ENCODE data around the gene SLC25A23.

SLC25A23 gene

GRCh38 chr19:6415591-6416190, 43.9 kb downstream of the SLC25A23 start:
- peaks cover 15 to 71% of the 10 kb centered on the region in 2 experiments for H3K36me3 ChIP-seq (ENCODE audit: control insufficient read depth in 2 of 2, insufficient read depth in 1 of 2, low read length in 2 of 2)
- TF ChIP-seq ZNF404 (tag by site-specific recombination; IDR thresholded peaks at IDR 0.05) (no peak), SCRT2 (tag by site-specific recombination; IDR thresholded peaks at IDR 0.05) (no peak), ZNF560 (tag by site-specific recombination; IDR thresholded peaks at IDR 0.05; ENCODE audit: borderline replicate concordance) (no peak), GLIS2 (tag by site-specific recombination; IDR thresholded peaks at IDR 0.05) (peak; percentile 50; the same call in 1 of the 2 replicates), ZNF274 (IDR thresholded peaks at IDR 0.05; ENCODE audit: low read length) (no peak), ZNF274 (tag by site-specific recombination; IDR thresholded peaks at IDR 0.05; ENCODE audit: borderline replicate concordance) (no peak), PATZ1 (tag by site-specific recombination; IDR thresholded peaks at IDR 0.05) (peak; percentile 35; the same call in 1 of the 2 replicates), ZNF76 (tag by site-specific recombination; IDR thresholded peaks at IDR 0.05; ENCODE audit: borderline replicate concordance, low read depth) (no peak)
- no peak overlapping the region for H3K4me3 ChIP-seq (ENCODE audit: low read depth, low read length)
- CTCF ChIA-PET: no interaction called here
- H3K4me1 ChIP-seq (ENCODE audit: control insufficient read depth, insufficient read depth, low read length): no peaks in the 10 kb centered on the region
- POLR2A ChIA-PET: interaction anchor here (1.0 to 1.8 kb wide), 2 partner anchors 9 to 43 kb away, joined by 4 to 7 read pairs; partner anchors contain the start of genes ALKBH7 and KHSRP
- H3K27ac ChIP-seq (ENCODE audit: extremely low read depth, low read depth, low read length): no peak overlapping the region
- no peaks in the 10 kb centered on the region for H3K9me3 ChIP-seq (ENCODE audit: control insufficient read depth, insufficient read depth, low read depth, low read length)

GRCh38 chr19:6414793-6415590, 44.6 kb downstream of the SLC25A23 start:
- TF ChIP-seq ZNF549 (tag by site-specific recombination; IDR thresholded peaks at IDR 0.05): no peak
- no peak for TF ChIP-seq ZNF645 (tag by site-specific recombination; IDR thresholded peaks at IDR 0.05)
- no peak for TF ChIP-seq ZSCAN4 (tag by site-specific recombination; IDR thresholded peaks at IDR 0.05)
- peak; percentile 62 for TF ChIP-seq ZFHX2 (tag by site-specific recombination; conservative IDR thresholded peaks at IDR 0.05)
- 0 out of 2 replicates have a peak, but pooled peaks have one; percentile 14 for TF ChIP-seq GLIS2 (tag by site-specific recombination; IDR thresholded peaks at IDR 0.05)
- TF ChIP-seq SCRT2 (tag by site-specific recombination; IDR thresholded peaks at IDR 0.05): no peak
- TF ChIP-seq ZSCAN23 (tag by site-specific recombination; IDR thresholded peaks at IDR 0.05): no peak
- TF ChIP-seq ATF2 (tag by site-specific recombination; IDR thresholded peaks at IDR 0.05; ENCODE audit: low read depth): no peak
- no peak for TF ChIP-seq SP7 (tag by site-specific recombination; IDR thresholded peaks at IDR 0.05)
- TF ChIP-seq EGR2 (tag by site-specific recombination; IDR thresholded peaks at IDR 0.05; ENCODE audit: low read depth): peak; percentile 49; the same call in 1 of the 2 replicates
- TF ChIP-seq TCF7L2 (IDR thresholded peaks at IDR 0.05; ENCODE audit: borderline replicate concordance, low read depth, low read length): no peak
- TF ChIP-seq HIC1 (tag by site-specific recombination; IDR thresholded peaks at IDR 0.05): 0 out of 2 replicates have a peak, but pooled peaks have one; percentile 13
- no peak for TF ChIP-seq IKZF3 (tag by site-specific recombination; IDR thresholded peaks at IDR 0.05)
- Histone ChIP-seq H3K27ac (ENCODE audit: extremely low read depth, low read depth, low read length) (no peak overlapping the region), H3K9me3 (ENCODE audit: control insufficient read depth, insufficient read depth, low read depth, low read length) (no peaks in the 10 kb centered on the region), H3K36me3 (ENCODE audit: control insufficient read depth in 2 of 2, insufficient read depth in 1 of 2, low read length in 2 of 2) (peaks cover 15 to 64% of the 10 kb centered on the region in 2 experiments), H3K4me1 (ENCODE audit: control insufficient read depth, insufficient read depth, low read length) (no peaks in the 10 kb centered on the region), H3K4me3 (ENCODE audit: low read depth, low read length) (no peak overlapping the region)
- CTCF ChIA-PET: no interaction called here
- POLR2A ChIA-PET: interaction anchor here (1.8 kb wide), 1 partner anchor 10 kb away, joined by 7 read pairs; the partner anchor contains the start of gene KHSRP

All from HEK293 (cell line).